Activated naive CD4-positive, alpha-beta T cell treated with Interleukin-2 at 50 U/mL for 16 hours (primary cell): Measurements from ENCODE around the gene HOXD9.
A peak's percentile ranks its signal among the peaks of the same experiment; 100 is the strongest.

ENCODE experiments used
- DNase-seq: peaks from one replicate; pipeline ENCODE4 v3.0.0-alpha.2; 2020

HOXD9 gene

DNA sequence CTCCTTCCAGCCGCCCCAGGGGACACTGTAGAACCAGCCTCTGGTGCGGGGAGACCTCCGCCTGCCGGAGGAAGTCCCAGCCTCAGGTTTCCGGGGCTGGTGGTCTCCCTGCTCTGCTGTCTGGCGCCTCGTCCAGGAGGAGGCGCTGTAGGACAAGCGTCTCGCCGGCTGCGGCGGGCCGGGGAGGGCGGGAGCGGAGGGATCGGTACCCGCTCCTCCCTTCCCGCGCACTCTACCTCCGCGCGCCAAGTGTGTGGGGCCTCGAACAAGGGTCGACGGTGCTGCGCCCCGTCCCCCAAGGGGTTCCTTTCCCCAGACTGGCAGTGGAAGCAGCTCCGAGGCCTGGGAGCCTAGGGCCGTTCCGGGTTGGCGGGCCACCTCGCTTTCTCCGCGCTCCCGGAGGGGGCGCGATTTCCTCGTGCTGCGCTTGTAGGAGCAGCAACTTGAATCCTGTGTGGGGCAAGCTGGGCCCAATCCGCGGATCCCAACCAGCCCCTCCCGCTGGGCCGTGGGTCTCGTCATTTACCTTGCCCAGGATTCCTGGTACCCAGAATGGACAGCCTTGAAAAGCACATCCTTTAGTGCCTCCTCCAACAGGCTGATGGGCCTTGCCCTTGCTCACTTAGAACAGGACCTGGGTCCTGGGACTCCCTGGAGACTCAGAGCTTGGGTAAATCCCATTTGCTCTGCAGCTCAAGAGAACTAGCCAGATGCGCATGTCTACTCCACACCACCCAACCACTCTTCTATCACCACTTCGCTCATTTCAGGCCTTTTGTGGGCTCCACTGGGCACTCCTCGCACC lies 18.2 kb downstream of the HOXD9 start:
- DNase-seq, result peak; percentile 51

DNA sequence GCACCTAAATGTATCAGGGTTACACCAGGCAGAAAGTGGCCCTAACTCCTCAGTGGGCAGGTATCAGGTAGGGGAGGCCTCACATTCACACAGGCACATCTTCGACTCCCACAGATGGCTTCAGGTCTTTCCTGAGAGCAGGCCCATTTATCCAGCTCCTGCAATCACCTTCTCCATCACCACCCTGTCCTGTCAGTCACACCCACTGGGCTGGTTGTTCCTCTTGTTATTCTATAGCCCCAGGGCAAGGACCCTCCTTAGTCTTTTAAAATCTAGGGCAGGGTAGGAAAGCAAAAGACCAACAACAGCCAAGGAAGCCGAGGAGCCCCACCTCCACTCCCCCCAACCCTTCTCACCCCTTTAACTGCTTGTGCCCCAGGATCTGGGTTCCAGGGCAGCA lies 19.8 kb downstream of the HOXD9 start:
- DNase-seq, result no peak

- DNase-seq, result no peak
Measured at GRCh38 chr2:176145085-176145969, 22.8 kb downstream of the HOXD9 start.

- DNase-seq, result no peak
Measured at GRCh38 chr2:176146101-176146500, 23.6 kb downstream of the HOXD9 start.

DNA sequence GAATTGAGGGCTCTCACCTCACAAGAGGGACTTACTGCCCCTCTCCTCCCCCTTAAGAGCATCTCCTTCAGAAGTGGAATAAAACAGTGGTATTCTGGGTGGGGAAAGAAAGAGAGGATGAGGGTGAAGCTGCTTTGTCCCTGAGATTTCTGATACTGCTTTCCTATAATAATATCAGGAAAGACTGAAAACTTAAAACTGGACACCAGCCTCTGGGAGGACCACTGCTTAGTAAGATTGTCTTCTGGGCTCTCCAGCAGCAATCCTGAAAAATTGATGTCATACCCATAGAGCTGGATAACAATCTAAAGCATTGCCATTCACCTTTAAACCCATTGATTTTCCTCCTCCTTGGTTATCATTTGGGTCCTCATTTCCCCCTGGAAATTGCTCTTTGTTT lies 24.1 kb downstream of the HOXD9 start:
- DNase-seq, result no peak

- DNase-seq, result no peak
Measured at GRCh38 chr2:176147210-176147799, 24.8 kb downstream of the HOXD9 start.

DNA sequence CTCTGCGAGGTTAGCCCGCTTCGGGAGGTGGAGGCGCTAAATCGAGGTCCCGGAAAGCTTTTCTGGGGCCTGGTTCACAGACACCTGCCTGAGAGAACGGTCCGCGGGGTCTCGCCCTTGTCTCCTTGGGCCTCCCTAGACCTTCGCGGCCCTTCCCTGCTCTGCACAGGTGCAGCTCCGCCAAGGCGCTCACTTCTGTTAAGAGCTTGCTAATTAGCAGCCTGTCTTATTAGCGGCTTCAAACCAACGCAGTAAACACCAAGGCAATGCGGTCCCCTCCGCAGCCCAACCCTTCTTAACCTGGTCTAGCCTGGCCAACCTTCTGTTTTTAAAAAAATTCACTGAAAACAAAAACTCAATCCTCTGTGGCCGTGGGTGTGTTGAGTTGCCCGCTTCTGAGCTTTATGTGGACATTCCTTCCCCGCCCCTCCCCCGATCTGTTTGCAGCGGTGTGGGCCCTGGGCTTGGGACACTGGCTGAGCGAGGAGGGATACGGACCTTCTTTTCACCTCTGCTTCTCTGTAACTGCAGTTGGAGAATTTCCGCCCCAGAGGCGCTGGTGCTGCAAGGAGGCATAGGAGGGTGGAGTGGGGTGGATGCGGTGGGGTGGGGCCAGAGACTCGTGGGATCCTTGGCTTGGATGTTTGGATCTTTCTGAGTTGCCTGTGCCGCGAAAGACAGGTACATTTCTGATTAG lies 25.4 kb downstream of the HOXD9 start:
- DNase-seq, result no peak

- DNase-seq, result no peak
Measured at GRCh38 chr2:176148751-176149421, 26.4 kb downstream of the HOXD9 start.

DNA sequence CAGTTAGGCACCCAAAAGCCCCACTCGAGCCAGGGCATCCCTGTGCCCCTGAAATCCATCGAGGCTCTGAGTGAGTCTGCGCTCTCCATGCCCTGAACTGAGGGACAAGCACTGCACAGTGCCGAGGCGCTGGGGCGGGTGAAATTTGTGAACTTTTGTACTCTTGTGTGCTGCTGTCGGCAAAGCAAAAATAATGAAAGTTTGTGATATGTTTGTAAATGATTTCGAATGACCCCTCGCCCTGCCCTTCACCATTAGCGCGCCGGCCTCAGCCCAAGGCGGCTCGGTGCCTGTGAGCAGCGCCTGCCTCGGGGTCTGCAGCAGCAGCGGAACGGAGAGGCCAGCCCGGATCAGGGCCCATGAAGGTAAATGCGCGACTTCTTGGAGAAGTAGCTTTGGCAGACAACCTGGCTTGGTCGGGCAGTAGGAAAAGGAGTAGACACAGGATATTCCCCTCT lies 27.0 kb downstream of the HOXD9 start:
- no peak for DNase-seq

DNA sequence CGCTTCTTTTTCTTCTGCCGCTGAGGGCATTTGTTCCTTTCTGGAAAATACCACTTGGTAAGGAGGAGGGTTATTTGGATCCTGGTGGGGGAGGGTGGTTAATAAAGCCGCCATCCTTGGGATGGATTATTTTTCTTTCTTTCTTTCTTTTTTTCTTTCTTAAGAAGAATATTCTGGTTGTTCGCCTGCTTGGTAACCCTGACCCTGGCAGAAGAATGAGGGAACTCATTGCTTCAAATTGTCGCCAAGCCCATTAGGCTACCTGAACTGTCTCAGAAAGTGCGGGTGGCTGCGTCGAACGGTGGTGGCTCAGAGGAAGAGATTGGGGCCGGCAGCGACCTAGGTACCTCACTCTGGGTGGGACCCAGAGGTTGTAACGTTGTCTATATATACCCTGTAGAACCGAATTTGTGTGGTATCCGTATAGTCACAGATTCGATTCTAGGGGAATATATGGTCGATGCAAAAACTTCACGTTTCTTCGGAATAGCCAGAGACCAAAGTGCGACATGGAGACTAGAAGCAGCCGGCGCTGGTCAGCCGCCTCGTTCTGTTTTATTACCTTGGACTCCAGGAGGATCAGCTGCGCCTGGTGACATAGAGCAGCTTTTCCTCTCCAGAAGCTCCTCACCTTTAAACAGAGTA lies 27.5 kb downstream of the HOXD9 start:
- no peak for DNase-seq

DNA sequence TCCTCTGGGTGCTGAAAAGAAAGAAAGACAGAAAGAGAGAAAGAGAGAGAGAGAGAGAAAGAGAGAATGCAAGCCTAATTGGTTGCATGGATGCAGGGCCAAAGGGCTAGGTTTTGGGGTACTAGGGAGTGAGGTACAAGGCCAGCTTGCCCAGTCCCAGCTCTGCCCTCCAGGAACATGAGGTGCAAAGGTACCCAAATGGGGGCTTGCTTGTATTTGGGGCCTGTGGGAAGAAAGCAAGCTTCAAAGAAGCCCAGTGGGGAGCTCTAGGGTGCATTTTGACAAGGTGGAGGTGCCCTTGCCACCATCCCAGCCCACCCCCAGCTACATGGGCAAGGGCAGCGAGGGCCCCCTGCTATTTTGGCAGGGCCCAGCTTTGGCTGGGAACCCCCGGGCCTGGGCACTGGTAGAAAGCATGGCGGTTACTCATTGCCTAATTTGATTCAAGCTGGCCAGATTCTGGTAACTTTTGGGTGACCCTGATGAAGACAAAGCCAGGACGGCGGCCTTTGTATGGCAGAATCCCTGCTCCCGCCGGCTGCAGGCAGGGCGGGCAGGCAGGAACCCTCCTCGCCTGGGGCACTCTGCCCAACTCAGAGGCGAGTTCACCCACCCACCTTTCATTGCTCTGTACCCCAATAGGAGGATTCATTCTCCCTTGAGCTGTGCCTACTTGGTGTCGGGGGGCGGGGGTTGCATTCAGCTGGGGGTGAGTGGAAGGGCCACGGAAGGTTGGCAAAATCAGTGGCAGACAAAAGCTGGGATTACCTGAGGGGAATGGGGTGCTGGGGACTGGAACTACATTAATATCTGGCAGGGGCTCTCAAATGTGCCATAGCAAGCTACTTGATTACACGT lies 28.3 kb downstream of the HOXD9 start:
- DNase-seq, result no peak

DNA sequence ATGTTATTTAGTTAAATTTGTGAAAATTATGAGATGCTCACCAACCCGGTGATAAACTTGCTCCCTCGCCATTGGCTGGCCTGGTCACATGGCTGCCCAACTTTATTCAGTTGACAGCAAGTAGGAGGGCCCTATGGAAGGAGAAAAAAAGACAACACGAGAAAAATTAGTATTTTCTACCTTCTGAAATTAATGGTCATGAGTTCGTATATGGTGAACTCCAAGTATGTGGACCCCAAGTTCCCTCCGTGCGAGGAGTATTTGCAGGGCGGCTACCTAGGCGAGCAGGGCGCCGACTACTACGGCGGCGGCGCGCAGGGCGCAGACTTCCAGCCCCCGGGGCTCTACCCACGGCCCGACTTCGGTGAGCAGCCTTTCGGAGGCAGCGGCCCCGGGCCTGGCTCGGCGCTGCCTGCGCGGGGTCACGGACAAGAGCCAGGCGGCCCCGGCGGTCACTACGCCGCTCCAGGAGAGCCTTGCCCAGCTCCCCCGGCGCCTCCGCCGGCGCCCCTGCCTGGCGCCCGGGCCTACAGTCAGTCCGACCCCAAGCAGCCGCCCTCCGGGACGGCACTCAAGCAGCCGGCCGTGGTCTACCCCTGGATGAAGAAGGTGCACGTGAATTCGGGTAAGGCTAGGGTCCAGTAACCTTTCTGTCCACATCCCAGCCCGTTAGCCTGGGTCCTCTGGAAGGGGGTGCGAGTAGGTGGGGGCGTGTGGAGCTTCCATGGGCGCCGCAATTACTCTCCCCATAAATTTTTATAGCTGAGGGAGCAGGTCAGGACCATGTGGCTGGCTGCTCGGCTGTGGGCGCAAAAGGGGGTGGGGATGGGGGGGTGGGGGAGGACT lies 29.1 kb downstream of the HOXD9 start, which contains the start of gene HOXD4:
HOXD4 (plus strand) TSS at position 109 of the 846 bp plus-strand sequence; CDS start at position 193, 84 bp downstream.
- DNase-seq, result no peak

DNA sequence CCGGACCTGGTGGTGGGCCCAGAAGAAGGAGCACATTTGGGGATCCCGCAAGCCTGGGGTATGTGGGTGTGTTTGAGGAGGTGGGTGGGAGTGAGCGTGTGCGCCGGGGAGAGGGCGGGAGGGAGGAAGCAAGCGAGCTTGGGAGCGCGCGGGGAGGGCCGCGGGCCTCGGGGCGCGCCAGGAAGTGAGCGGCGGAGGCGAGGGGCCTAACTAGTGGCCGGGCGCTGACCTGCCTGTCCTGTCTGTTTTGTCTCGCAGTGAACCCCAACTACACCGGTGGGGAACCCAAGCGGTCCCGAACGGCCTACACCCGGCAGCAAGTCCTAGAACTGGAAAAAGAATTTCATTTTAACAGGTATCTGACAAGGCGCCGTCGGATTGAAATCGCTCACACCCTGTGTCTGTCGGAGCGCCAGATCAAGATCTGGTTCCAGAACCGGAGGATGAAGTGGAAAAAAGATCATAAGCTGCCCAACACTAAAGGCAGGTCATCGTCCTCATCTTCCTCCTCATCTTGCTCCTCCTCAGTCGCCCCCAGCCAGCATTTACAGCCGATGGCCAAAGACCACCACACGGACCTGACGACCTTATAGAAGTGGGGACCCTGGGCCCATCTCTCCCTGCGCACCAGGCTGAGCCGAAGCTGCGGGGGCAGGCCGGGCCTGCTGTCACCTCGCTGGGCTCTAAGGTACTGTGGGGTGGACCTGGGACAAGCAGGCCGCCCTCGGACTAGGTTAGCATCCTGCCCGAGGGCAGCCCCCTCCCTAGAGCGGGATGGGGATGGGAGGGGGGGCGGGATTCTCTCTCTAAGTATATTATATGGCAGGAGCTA lies 30.0 kb downstream of the HOXD9 start:
- no peak for DNase-seq

DNA sequence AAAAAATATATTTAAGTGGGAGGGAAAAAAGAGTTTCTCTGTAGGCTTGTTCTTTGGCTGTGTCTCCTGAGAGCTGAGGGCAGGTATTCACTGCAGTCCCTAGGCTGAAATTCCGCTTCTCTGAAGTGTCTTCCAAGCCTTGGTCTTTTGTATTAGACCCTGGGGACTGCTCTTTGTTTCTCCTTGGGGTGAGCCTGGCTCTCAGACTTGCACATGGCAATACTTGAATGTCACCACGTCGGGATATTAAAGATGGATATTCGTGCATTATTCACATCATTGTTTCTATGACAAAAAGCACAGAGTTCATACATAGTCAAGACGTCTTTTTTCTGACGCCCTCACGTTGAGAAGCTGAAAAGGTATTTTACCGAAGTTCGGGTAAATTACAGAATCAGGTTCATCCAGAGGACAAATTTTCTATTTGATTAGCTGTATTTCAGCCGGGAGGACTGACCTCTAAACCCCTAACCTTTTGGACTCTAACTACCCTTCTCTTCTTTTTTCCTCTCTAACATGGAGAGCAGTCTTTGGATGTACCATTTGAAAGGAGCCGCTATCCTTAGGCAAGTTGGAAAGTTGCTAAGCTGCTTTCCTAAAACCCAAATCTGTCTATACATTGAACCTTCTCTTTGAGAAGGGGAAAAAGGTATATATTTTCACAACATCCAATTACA lies 32.2 kb downstream of the HOXD9 start:
- DNase-seq, result no peak

GRCh38 chr2:176155356-176156044 lies 33.0 kb downstream of the HOXD9 start:
- DNase-seq, result no peak

DNA sequence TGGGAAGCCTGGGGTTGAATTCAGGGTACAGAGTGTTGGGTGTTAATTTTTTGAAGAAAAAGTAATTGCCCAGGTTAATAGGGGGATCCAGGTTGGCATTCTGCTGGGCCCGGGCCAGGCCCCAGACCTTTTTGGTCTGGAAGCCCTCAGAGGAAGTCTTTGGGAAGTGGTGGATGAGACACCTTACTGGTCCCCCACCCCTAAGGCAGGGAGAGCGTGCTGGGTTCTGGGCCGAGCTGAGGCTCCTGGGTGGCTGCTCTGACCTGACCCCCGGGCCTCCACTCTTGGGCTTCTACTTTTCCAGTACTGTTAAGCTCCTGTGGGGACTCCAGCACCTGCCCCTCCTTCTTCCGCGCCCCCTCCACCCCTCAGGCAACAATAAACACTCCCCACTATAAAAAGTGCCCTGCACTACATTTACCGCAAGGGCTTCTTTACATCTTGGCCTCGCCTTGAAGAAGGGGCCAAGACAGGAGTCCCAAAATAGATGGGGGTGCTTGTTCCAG lies 33.8 kb downstream of the HOXD9 start:
- DNase-seq, result no peak

- no peak for DNase-seq
Measured at GRCh38 chr2:176156807-176157498, 34.4 kb downstream of the HOXD9 start, which contains the start of gene HOXD3. HOXD3 (plus strand) TSS chr2:176157307; CDS start chr2:176169115, 11,808 bp downstream.
